H1 (cell line): ENCODE measurements around the gene DGKH. TPM values are rescaled to one million over a fixed set of nuclear protein-coding genes. Genes with fewer than 3 reads are reported as not detected.

Experiments
- BCL11A ChIP-seq, 2 experiments: IDR thresholded peaks; one replicate each; pipeline ENCODE4 v1.6.1; 2011; ENCODE audit warnings: low read depth in 2 of 2, low read length in 2 of 2, mild to moderate bottlenecking in 2 of 2
- HDAC2 ChIP-seq, 2 experiments: fragments of 300-600 bp in 1 of 2; sonication (generic) in 1 of 2; IDR thresholded peaks; 2 replicates each; pipeline ENCODE4 v1.6.1; 2011 to 2012; ENCODE audit warnings: low read depth in 2 of 2, low read length in 2 of 2, mild to moderate bottlenecking in 2 of 2, moderate library complexity in 2 of 2, borderline replicate concordance in 1 of 2, inconsistent platforms in 1 of 2
- KDM5A ChIP-seq: fragments of 200-600 bp; IDR thresholded peaks from 2 replicates; pipeline ENCODE4 v1.7.1; 2012; ENCODE audit warnings: mild to moderate bottlenecking, low read length, inconsistent platforms, mixed read lengths
- SAP30 ChIP-seq: fragments of 300-600 bp; sonication (generic); IDR thresholded peaks from 2 replicates; pipeline ENCODE4 v1.7.1; 2012; ENCODE audit warnings: low read length, moderate library complexity, mild to moderate bottlenecking, inconsistent platforms; ENCODE audit not compliant: insufficient read depth, insufficient replicate concordance
- SIN3A ChIP-seq, 2 experiments: IDR thresholded peaks in 1 of 2; conservative IDR thresholded peaks in 1 of 2; 2 replicates each; pipeline ENCODE4 v1.6.1; 2011 to 2012; ENCODE audit warnings: low read length in 2 of 2, improper control_type of control experiment in 1 of 2, low read depth in 1 of 2, mild to moderate bottlenecking in 1 of 2
- SRF ChIP-seq: IDR thresholded peaks from 2 replicates; pipeline ENCODE4 v1.6.1; 2011; ENCODE audit warnings: mild to moderate bottlenecking, low read depth, low read length, moderate library complexity
- TAF7 ChIP-seq: optimal IDR thresholded peaks from 2 replicates; pipeline ENCODE3; 2011; ENCODE audit warnings: low read depth, mild to moderate bottlenecking, inconsistent platforms, low read length, moderate library complexity, borderline replicate concordance
- polyA plus RNA-seq, 7 experiments: library from polyadenylated mRNA; depleted of rRNA in 3 of 7; stranded (reverse) in 5 of 7; unstranded in 2 of 7; fragments of >200 nt in 5 of 7; fragments of 200-250 nt in 2 of 7; gene quantifications; 1 replicate in 5 of 7; 2 replicates in 1 of 7; 4 replicates in 1 of 7; pipeline versions ENCODE4 v1.2.1 to v1.2.3, GENCODE V29; 2011 to 2013; ENCODE audit warnings: missing spikeins in 2 of 7, mixed read lengths in 2 of 7
- total RNA-seq: library from RNA; stranded (reverse); fragmentation: NEBNext Ultra II Directional; extraction: Animal tissue kit (Norgen Biotek cat#: 25700); gene quantifications from 2 replicates; pipeline ENCODE4 v1.2.1, GENCODE V29; 2021

DGKH gene
- total and polyA plus RNA-seq, 2 of the 8 experiments (the other 6 are each of a cell fraction or from before 2014, with no cell fraction given), result 2.1 to 7.9 TPM

- TF ChIP-seq SAP30, result no peak
- no peak for TF ChIP-seq SRF
- TF ChIP-seq KDM5A, result no peak
- TF ChIP-seq SIN3A (conservative IDR thresholded peaks at IDR 0.05 in 1 of 2, IDR thresholded peaks at IDR 0.05 in 1 of 2; ENCODE audit: low read depth in 1 of 2, low read length in 2 of 2), result no peak
- no peak for TF ChIP-seq BCL11A (IDR thresholded peaks at IDR 0.05; ENCODE audit: low read depth in 2 of 2, low read length in 2 of 2)
- no peak for TF ChIP-seq HDAC2 (IDR thresholded peaks at IDR 0.05; ENCODE audit: borderline replicate concordance in 1 of 2, low read depth in 2 of 2, low read length in 2 of 2)
- no peak for TF ChIP-seq TAF7
- TF ChIP-seq, all 59 proteins: peak for 0
These were observed 71.4 kb downstream of the DGKH start (continued) for GRCh38 chr13:42119875-42120274.
